HCT116 (cell line): ENCODE measurements around the gene EP400. TPM values are rescaled to one million over a fixed set of nuclear protein-coding genes. Genes with fewer than 3 reads are reported as not detected.

Experiments used
- ATAC-seq: fragments of 200-7000 bp; cut with Tn5 transposase; 2 replicates; pipeline ENCODE4 v1.9.1; 2020; ENCODE audit warnings: mild to moderate bottlenecking, moderate library complexity
- BruUV-seq: library from RNA; stranded (reverse); fragments of 400-500 nt; replicated peaks from 2 replicates; lab custom pipeline; 2021; lab: Mats Ljungman, UMichigan
- CTCF ChIA-PET: fragments of 300-600 bp; sonication (Branson Sonifier 250); formaldehyde crosslinking; loops from one replicate; lab custom pipeline; 2021; ENCODE audit warnings: antibody characterized with exemption; lab: Charles Lee
- POLR2A ChIA-PET: fragments of 300-600, 350-600 bp; sonication (Branson Sonifier 250); formaldehyde crosslinking; loops from one replicate; lab custom pipeline; 2021; ENCODE audit warnings: antibody characterized with exemption; lab: Charles Lee
- RAD21 ChIA-PET, 2 experiments: fragments of 300-600 bp; sonication (Branson Sonifier 250); formaldehyde crosslinking; loops; one replicate each; lab custom pipeline; 2023; ENCODE audit warnings: low total read pairs in 2 of 2; ENCODE audit not compliant: uncharacterized antibody in 2 of 2, unreplicated experiment in 2 of 2, low non-redundant PET in 1 of 2; lab: Charles Lee
- DNase-seq: peaks from one replicate; pipeline ENCODE4 v3.0.0-alpha.2; 2010; ENCODE audit warnings: low read depth, low spot score
- H2AFZ ChIP-seq: fragments of 200-600 bp; shearing (Covaris generic), sonication (generic); 2 replicates; pipeline ENCODE4 v1.6.1; 2017; ENCODE audit warnings: low read depth, mixed run types, mixed read lengths, antibody characterized with exemption, low read length; ENCODE audit not compliant: poor library complexity, severe bottlenecking
- H3K27ac ChIP-seq: 2 replicates; pipeline ENCODE4 v1.5.1; 2012; ENCODE audit warnings: low read depth, low read length
- H3K27me3 ChIP-seq: fragments of 200-600 bp; sonication (generic); 2 replicates; pipeline ENCODE4 v1.6.1; 2016; ENCODE audit warnings: mixed run types, low read length, mixed read lengths; ENCODE audit not compliant: insufficient read depth
- H3K36me3 ChIP-seq, 2 experiments: fragments of 200-500 bp in 1 of 2; fragments of 200-600 bp in 1 of 2; sonication (Bioruptor generic) in 1 of 2; sonication (generic) in 1 of 2; 2 replicates each; pipeline versions ENCODE4 v1.5.1 to v1.6.1; 2014 to 2016; ENCODE audit warnings: low read length in 2 of 2, inconsistent platforms in 1 of 2, mixed read lengths in 1 of 2, mixed run types in 1 of 2; ENCODE audit not compliant: insufficient read depth in 2 of 2, control insufficient read depth in 1 of 2
- H3K4me1 ChIP-seq, 2 experiments: fragments of 200-600 bp in 1 of 2; sonication (generic) in 1 of 2; 2 replicates each; pipeline versions ENCODE4 v1.5.1 to v1.6.1; 2012 to 2017; ENCODE audit warnings: low read length in 2 of 2, inconsistent platforms in 1 of 2, mild to moderate bottlenecking in 1 of 2, mixed read lengths in 1 of 2, mixed run types in 1 of 2, moderate library complexity in 1 of 2; ENCODE audit not compliant: insufficient read depth in 2 of 2, control insufficient read depth in 1 of 2
- H3K4me2 ChIP-seq: fragments of 200-600 bp; sonication (generic); 2 replicates; pipeline ENCODE4 v1.6.1; 2017; ENCODE audit warnings: mixed run types, low read length, mixed read lengths
- H3K4me3 ChIP-seq, 2 experiments: fragments of 200-600 bp in 1 of 2; sonication (generic) in 1 of 2; replicated peaks in 1 of 2; 2 replicates each; pipeline ENCODE4 v1.5.1; 2011 to 2016; ENCODE audit warnings: low read length in 2 of 2, control low read depth in 1 of 2, low read depth in 1 of 2, mild to moderate bottlenecking in 1 of 2, mixed read lengths in 1 of 2, mixed run types in 1 of 2
- H3K79me2 ChIP-seq: fragments of 200-600 bp; sonication (generic); 2 replicates; pipeline ENCODE4 v1.6.1; 2017; ENCODE audit warnings: mild to moderate bottlenecking, mixed run types, low read length, moderate library complexity, mixed read lengths; ENCODE audit not compliant: insufficient read depth
- H3K9ac ChIP-seq: fragments of 200-600 bp; sonication (generic); 2 replicates; pipeline ENCODE4 v1.6.1; 2016; ENCODE audit warnings: low read length, mixed read lengths
- H3K9me2 ChIP-seq: fragments of 200-600 bp; sonication (generic), shearing (Covaris generic); 2 replicates; pipeline ENCODE4 v1.6.1; 2017; ENCODE audit warnings: mixed run types, mild to moderate bottlenecking, moderate library complexity; ENCODE audit not compliant: insufficient read depth
- H3K9me3 ChIP-seq, 2 experiments: fragments of 200-500 bp in 1 of 2; fragments of 200-600 bp in 1 of 2; sonication (Bioruptor generic) in 1 of 2; sonication (generic) in 1 of 2; 2 replicates each; pipeline ENCODE4 v1.6.1; 2014 to 2017; ENCODE audit warnings: low read length in 2 of 2, mixed read lengths in 2 of 2, inconsistent platforms in 1 of 2, low read depth in 1 of 2, mild to moderate bottlenecking in 1 of 2, mixed run types in 1 of 2, moderate library complexity in 1 of 2; ENCODE audit not compliant: control insufficient read depth in 1 of 2, insufficient read depth in 1 of 2
- H4K20me1 ChIP-seq: fragments of 200-600 bp; sonication (generic), shearing (Covaris generic); 2 replicates; pipeline ENCODE4 v1.6.1; 2017; ENCODE audit warnings: mixed run types, mild to moderate bottlenecking, moderate library complexity; ENCODE audit not compliant: insufficient read depth
- CEBPB ChIP-seq: IDR thresholded peaks from 2 replicates; pipeline ENCODE4 v1.6.1; 2012; ENCODE audit warnings: low read depth
- EZH2phosphoT487 ChIP-seq: fragments of 200-600 bp; IDR thresholded peaks from 2 replicates; pipeline ENCODE4 v1.6.1; 2018; ENCODE audit warnings: antibody characterized with exemption, borderline replicate concordance
- RAD21 ChIP-seq: IDR thresholded peaks from 2 replicates; pipeline ENCODE4 v1.6.1; 2012; ENCODE audit warnings: low read depth, mild to moderate bottlenecking
- YY1 ChIP-seq: IDR thresholded peaks from 2 replicates; pipeline ENCODE4 v1.6.1; 2011; ENCODE audit warnings: low read length, low read depth, moderate library complexity, mild to moderate bottlenecking; ENCODE audit not compliant: insufficient replicate concordance; ENCODE audit errors: extremely low read depth
- ZNF274 ChIP-seq: fragments of 200-500 bp; sonication (Bioruptor generic); IDR thresholded peaks from 2 replicates; pipeline ENCODE4 v1.6.1; 2014; ENCODE audit warnings: mild to moderate bottlenecking, low read depth, low read length, inconsistent platforms
- intact Hi-C: fragments of 100-400 bp; cut with micrococcal nuclease; formaldehyde crosslinking; loops from 2 replicates; pipeline ENCODE4 v1.10.0; 2022
- total RNA-seq: library from RNA; stranded (reverse); gene quantifications from one replicate; pipeline ENCODE4 v1.2.1, GENCODE V29; 2021; ENCODE audit not compliant: unreplicated experiment
- TF ChIP-seq, protein P1 (sequence below), 3 experiments: fragments of 200-600 bp in 1 of 3; sonication (generic) in 1 of 3; IDR thresholded peaks in 2 of 3; conservative IDR thresholded peaks in 1 of 3; 2 replicates each; pipeline ENCODE4 v1.5.1; 2012 to 2017; ENCODE audit warnings: low read depth in 2 of 3, low read length in 2 of 3, antibody characterized with exemption in 1 of 3, borderline replicate concordance in 1 of 3, control low read depth in 1 of 3, mild to moderate bottlenecking in 1 of 3, mixed read lengths in 1 of 3, mixed run types in 1 of 3, moderate library complexity in 1 of 3; ENCODE audit not compliant: insufficient read depth in 1 of 3

EP400 gene
- total RNA-seq, 1 experiment from 2014 or later, result 54.5 TPM

DNA sequence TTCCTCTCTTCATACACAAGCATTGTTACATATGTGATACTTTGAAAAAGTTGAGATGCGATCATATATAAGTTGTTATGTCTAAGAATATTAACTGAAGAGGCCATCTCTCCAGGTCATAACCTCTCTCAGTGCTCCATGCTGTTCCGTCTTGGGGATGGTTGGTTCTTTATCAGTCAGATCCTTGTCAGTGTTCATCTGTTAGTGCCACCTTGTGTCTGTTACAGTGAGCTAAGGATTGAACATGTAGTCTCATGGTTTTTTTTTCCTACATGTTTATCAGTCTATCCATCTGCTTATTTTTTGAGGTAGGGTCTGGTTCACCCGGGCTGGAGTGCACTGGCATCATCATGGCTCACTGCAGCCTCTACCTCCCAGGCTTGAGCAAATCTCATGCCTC, 30.5 kb downstream of the EP400 start:
- no TSS peak for BruUV-seq
- RAD21 ChIA-PET, result interaction anchor here in 1 of 2 experiments (0.6 kb wide), 1 partner anchor 90 kb away, joined by 3 read pairs; no protein-coding TSS in a partner anchor
- no peak overlapping the region for H3K9ac ChIP-seq
- TF ChIP-seq CEBPB (no peak), EZH2phosphoT487 (no peak), RAD21 (peak; percentile 41), ZNF274 (no peak)
- TF ChIP-seq, protein P1, sequence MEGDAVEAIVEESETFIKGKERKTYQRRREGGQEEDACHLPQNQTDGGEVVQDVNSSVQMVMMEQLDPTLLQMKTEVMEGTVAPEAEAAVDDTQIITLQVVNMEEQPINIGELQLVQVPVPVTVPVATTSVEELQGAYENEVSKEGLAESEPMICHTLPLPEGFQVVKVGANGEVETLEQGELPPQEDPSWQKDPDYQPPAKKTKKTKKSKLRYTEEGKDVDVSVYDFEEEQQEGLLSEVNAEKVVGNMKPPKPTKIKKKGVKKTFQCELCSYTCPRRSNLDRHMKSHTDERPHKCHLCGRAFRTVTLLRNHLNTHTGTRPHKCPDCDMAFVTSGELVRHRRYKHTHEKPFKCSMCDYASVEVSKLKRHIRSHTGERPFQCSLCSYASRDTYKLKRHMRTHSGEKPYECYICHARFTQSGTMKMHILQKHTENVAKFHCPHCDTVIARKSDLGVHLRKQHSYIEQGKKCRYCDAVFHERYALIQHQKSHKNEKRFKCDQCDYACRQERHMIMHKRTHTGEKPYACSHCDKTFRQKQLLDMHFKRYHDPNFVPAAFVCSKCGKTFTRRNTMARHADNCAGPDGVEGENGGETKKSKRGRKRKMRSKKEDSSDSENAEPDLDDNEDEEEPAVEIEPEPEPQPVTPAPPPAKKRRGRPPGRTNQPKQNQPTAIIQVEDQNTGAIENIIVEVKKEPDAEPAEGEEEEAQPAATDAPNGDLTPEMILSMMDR (IDR thresholded peaks at IDR 0.05 in 2 of 3, conservative IDR thresholded peaks at IDR 0.05 in 1 of 3; ENCODE audit: borderline replicate concordance in 1 of 3, insufficient read depth in 1 of 3, low read depth in 2 of 3, low read length in 2 of 3), result 0 out of 6 replicates have a peak, but pooled peaks of 1 of the 3 experiments have one; percentile 9
- CTCF ChIA-PET, result no interaction called here
- no peak overlapping the region for H3K4me3 ChIP-seq
- H3K9me3 ChIP-seq, result no peaks in the 10 kb centered on the region
- H3K4me2 ChIP-seq, result no peak overlapping the region
- peaks cover 8% of the 10 kb centered on the region; the same call in 1 of the 2 replicates for H4K20me1 ChIP-seq
- no peak overlapping the region for H2AFZ ChIP-seq
- H3K36me3 ChIP-seq, result peaks cover 16% of the 10 kb centered on the region in 2 experiments; a peak in 3 of 4 replicates
- peaks cover 52% of the 10 kb centered on the region for H3K79me2 ChIP-seq
- ATAC-seq (peak; percentile 65), DNase-seq (no peak)
- POLR2A ChIA-PET, result no interaction called here
- no peaks in the 10 kb centered on the region for H3K27me3 ChIP-seq
- H3K4me1 ChIP-seq, result no peaks in the 10 kb centered on the region
- intact Hi-C loops, result loop anchor here (5.0 kb wide), 1 partner anchor 1068 kb away; no protein-coding TSS in a partner anchor
- H3K27ac ChIP-seq, result no peak overlapping the region
- H3K9me2 ChIP-seq, result no peaks in the 10 kb centered on the region

- Histone ChIP-seq H3K9me2 (no peaks in the 10 kb centered on the region), H3K4me2 (no peak overlapping the region), H3K4me3 (no peak overlapping the region), H3K9ac (no peak overlapping the region), H3K27me3 (no peaks in the 10 kb centered on the region), H4K20me1 (peaks cover 2% of the 10 kb centered on the region; the same call in 1 of the 2 replicates), H2AFZ (no peak overlapping the region), H3K4me1 (no peaks in the 10 kb centered on the region), H3K79me2 (peaks cover 41% of the 10 kb centered on the region), H3K27ac (no peak overlapping the region), H3K9me3 (no peaks in the 10 kb centered on the region), H3K36me3 (peaks cover 17 to 21% of the 10 kb centered on the region in 2 experiments; a peak in 3 of 4 replicates)
- POLR2A ChIA-PET, result no interaction called here
- BruUV-seq, result no TSS peak
- no peak for TF ChIP-seq RAD21
- TF ChIP-seq YY1, result no peak
- CTCF ChIA-PET, result no interaction called here
- intact Hi-C loops, result loop anchor here (5.0 kb wide), 1 partner anchor 1069 kb away; no protein-coding TSS in a partner anchor
- RAD21 ChIA-PET, result no interaction called here
- ATAC-seq, result no peak
- no peak for DNase-seq
Measured at GRCh38 chr12:131981388-131981787, 31.6 kb downstream of the EP400 start.
